ENCODE results near the gene ANKRD52. TPM values are rescaled to one million over a fixed set of nuclear protein-coding genes. Genes with fewer than 3 reads are reported as not detected.

Gene ANKRD52
- total and polyA plus RNA-seq, 2 of the 8 experiments (the other 6 are each of a cell fraction or from before 2014, with no cell fraction given) = 14.0 to 36.3 TPM

DNA sequence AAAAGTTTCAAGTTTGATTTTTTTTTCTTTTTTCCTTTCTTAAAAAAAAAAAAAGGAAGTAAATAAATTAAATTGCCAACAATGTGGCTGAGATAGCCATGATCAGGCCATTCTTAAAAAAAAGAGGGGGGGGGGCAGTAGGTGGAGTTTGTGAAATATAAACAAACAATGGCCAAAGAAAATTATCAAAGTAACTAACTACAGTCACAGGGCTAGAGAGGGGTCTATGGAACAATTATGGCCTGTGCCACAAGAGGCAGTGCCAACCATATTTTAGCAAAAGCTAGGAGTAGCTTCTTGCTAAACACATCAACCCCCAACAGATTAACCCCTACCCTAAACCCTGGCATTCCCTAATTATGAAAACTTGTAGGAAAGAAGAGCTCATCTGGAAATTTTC, 52.7 kb downstream of the ANKRD52 start (continued):
- no peak for TF ChIP-seq SRF (IDR thresholded peaks at IDR 0.05; ENCODE audit: low read depth, low read length)
- TF ChIP-seq TAF1 (IDR thresholded peaks at IDR 0.05; ENCODE audit: low read depth, low read length) = no peak

Data from H1 (cell line).